IPS-20b (cell line): ENCODE results near the gene SYT6.
A peak's percentile ranks its signal among the peaks of the same experiment; 100 is the strongest.

Source experiments
- H3K27ac ChIP-seq: one replicate; pipeline ENCODE4 v1.5.1; 2013; ENCODE audit warnings: low read length
- H3K27me3 ChIP-seq: 2 replicates; pipeline ENCODE4 v1.6.1; 2013; ENCODE audit warnings: mild to moderate bottlenecking, low read length, inconsistent platforms; ENCODE audit not compliant: insufficient read depth
- H3K36me3 ChIP-seq: 2 replicates; pipeline ENCODE4 v1.6.1; 2013; ENCODE audit warnings: low read depth, mild to moderate bottlenecking, inconsistent platforms, low read length, moderate library complexity; ENCODE audit not compliant: insufficient read depth
- H3K4me1 ChIP-seq: 2 replicates; pipeline ENCODE4 v1.6.1; 2013; ENCODE audit warnings: mild to moderate bottlenecking, control low read depth, inconsistent platforms, low read length, moderate library complexity; ENCODE audit not compliant: insufficient read depth
- H3K4me3 ChIP-seq: 2 replicates; pipeline ENCODE4 v1.5.1; 2013; ENCODE audit warnings: mild to moderate bottlenecking, low read length, inconsistent platforms
- H3K9ac ChIP-seq: 2 replicates; pipeline ENCODE4 v1.6.1; 2013; ENCODE audit warnings: low read depth, mild to moderate bottlenecking, inconsistent platforms, low read length, moderate library complexity
- H3K9me3 ChIP-seq: 2 replicates; pipeline ENCODE4 v1.6.1; 2013; ENCODE audit warnings: mild to moderate bottlenecking, low read depth, low read length, inconsistent platforms; ENCODE audit not compliant: insufficient read depth

SYT6 gene

GRCh38 chr1:114102136-114102535, 51.5 kb downstream of the SYT6 start:
- H3K27ac ChIP-seq = no peak overlapping the region
- no peak overlapping the region for H3K9ac ChIP-seq
- H3K36me3 ChIP-seq = peaks cover 79% of the 10 kb centered on the region
- H3K4me3 ChIP-seq = no peak overlapping the region
- no peaks in the 10 kb centered on the region for H3K9me3 ChIP-seq
- H3K27me3 ChIP-seq = no peaks in the 10 kb centered on the region
- H3K4me1 ChIP-seq = no peaks in the 10 kb centered on the region

GRCh38 chr1:114100148-114100547, 53.5 kb downstream of the SYT6 start:
- Histone ChIP-seq H3K4me1 (peaks cover 2% of the 10 kb centered on the region; the same call in 1 of the 2 replicates), H3K9me3 (no peaks in the 10 kb centered on the region), H3K36me3 (peaks cover 92% of the 10 kb centered on the region), H3K9ac (no peak overlapping the region), H3K27me3 (no peaks in the 10 kb centered on the region), H3K27ac (no peak overlapping the region), H3K4me3 (no peak overlapping the region)

GRCh38 chr1:114099268-114099667, 54.4 kb downstream of the SYT6 start:
- peaks cover 97% of the 10 kb centered on the region for H3K36me3 ChIP-seq
- no peaks in the 10 kb centered on the region for H3K27me3 ChIP-seq

GRCh38 chr1:114097109-114097508, 56.6 kb downstream of the SYT6 start:
- Histone ChIP-seq H3K4me1 (peaks cover 15% of the 10 kb centered on the region), H3K36me3 (peaks cover 97% of the 10 kb centered on the region), H3K9me3 (no peaks in the 10 kb centered on the region), H3K9ac (no peak overlapping the region), H3K4me3 (no peak overlapping the region), H3K27ac (no peak overlapping the region), H3K27me3 (no peaks in the 10 kb centered on the region)

More at GRCh38 chr1:114099268-114099667, 54.4 kb downstream of the SYT6 start:
- no peak overlapping the region for H3K9ac ChIP-seq
- H3K4me1 ChIP-seq = peaks cover 11% of the 10 kb centered on the region
- H3K4me3 ChIP-seq = no peak overlapping the region
- no peaks in the 10 kb centered on the region for H3K9me3 ChIP-seq
- no peak overlapping the region for H3K27ac ChIP-seq

GRCh38 chr1:114094675-114095074, 59.0 kb downstream of the SYT6 start:
- Histone ChIP-seq H3K4me1 (peaks cover 21% of the 10 kb centered on the region), H3K36me3 (peaks cover 97% of the 10 kb centered on the region), H3K9me3 (no peaks in the 10 kb centered on the region), H3K4me3 (no peak overlapping the region), H3K27ac (peak overlapping the region; percentile 1), H3K9ac (no peak overlapping the region), H3K27me3 (no peaks in the 10 kb centered on the region)

GRCh38 chr1:114094363-114094634, 59.4 kb downstream of the SYT6 start:
- Histone ChIP-seq H3K9ac (no peak overlapping the region), H3K27me3 (no peaks in the 10 kb centered on the region), H3K4me1 (peaks cover 25% of the 10 kb centered on the region), H3K9me3 (no peaks in the 10 kb centered on the region), H3K36me3 (peaks cover 97% of the 10 kb centered on the region), H3K4me3 (no peak overlapping the region), H3K27ac (peak overlapping the region; percentile 1)

GRCh38 chr1:114093624-114094362, 59.9 kb downstream of the SYT6 start:
- peak overlapping the region; percentile 1 for H3K27ac ChIP-seq

GRCh38 chr1:114092186-114093062, 61.2 kb downstream of the SYT6 start:
- H3K27me3 ChIP-seq = no peaks in the 10 kb centered on the region
- no peak overlapping the region for H3K4me3 ChIP-seq
- H3K36me3 ChIP-seq = peaks cover 91% of the 10 kb centered on the region
- H3K9ac ChIP-seq = no peak overlapping the region
- H3K9me3 ChIP-seq = no peaks in the 10 kb centered on the region
- no peak overlapping the region for H3K27ac ChIP-seq
- peaks cover 37% of the 10 kb centered on the region for H3K4me1 ChIP-seq

More at GRCh38 chr1:114093624-114094362, 59.9 kb downstream of the SYT6 start:
- Histone ChIP-seq H3K36me3 (peaks cover 97% of the 10 kb centered on the region), H3K9ac (no peak overlapping the region), H3K4me3 (no peak overlapping the region), H3K27me3 (no peaks in the 10 kb centered on the region), H3K9me3 (no peaks in the 10 kb centered on the region), H3K4me1 (peaks cover 30% of the 10 kb centered on the region)

GRCh38 chr1:114091711-114092110, 62.0 kb downstream of the SYT6 start:
- H3K27ac ChIP-seq = no peak overlapping the region

GRCh38 chr1:114090738-114091505, 62.7 kb downstream of the SYT6 start:
- Histone ChIP-seq H3K9me3 (0 out of 2 replicates have a peak, but pooled peaks cover under 1% of the 10 kb centered on the region), H3K36me3 (peaks cover 76% of the 10 kb centered on the region), H3K27me3 (no peaks in the 10 kb centered on the region), H3K9ac (no peak overlapping the region), H3K4me1 (peaks cover 37% of the 10 kb centered on the region), H3K27ac (no peak overlapping the region), H3K4me3 (no peak overlapping the region)

More at GRCh38 chr1:114091711-114092110, 62.0 kb downstream of the SYT6 start:
- H3K4me3 ChIP-seq = no peak overlapping the region
- peaks cover 37% of the 10 kb centered on the region for H3K4me1 ChIP-seq
- no peaks in the 10 kb centered on the region for H3K27me3 ChIP-seq
- no peak overlapping the region for H3K9ac ChIP-seq
- H3K9me3 ChIP-seq = no peaks in the 10 kb centered on the region
- H3K36me3 ChIP-seq = peaks cover 83% of the 10 kb centered on the region

- H3K27me3 ChIP-seq = no peaks in the 10 kb centered on the region
- no peak overlapping the region for H3K4me3 ChIP-seq
- no peak overlapping the region for H3K27ac ChIP-seq
- H3K4me1 ChIP-seq = peaks cover 30% of the 10 kb centered on the region
- H3K9me3 ChIP-seq = 0 out of 2 replicates have a peak, but pooled peaks cover 2% of the 10 kb centered on the region
- H3K9ac ChIP-seq = no peak overlapping the region; the same call in 1 of the 2 replicates
- peaks cover 65% of the 10 kb centered on the region for H3K36me3 ChIP-seq
Measured at GRCh38 chr1:114089502-114090138, 64.0 kb downstream of the SYT6 start.
